Right forelimb (tissue), 1 donor: Measurements from ENCODE around the gene PRPF40B.

Source experiments
- DNase-seq: peaks from one replicate; pipeline ENCODE4 v3.0.0-alpha.2; 2018

The PRPF40B gene

GRCh38 chr12:49661746-49662145 lies 38.4 kb downstream of the PRPF40B start:
- no peak for DNase-seq

DNA sequence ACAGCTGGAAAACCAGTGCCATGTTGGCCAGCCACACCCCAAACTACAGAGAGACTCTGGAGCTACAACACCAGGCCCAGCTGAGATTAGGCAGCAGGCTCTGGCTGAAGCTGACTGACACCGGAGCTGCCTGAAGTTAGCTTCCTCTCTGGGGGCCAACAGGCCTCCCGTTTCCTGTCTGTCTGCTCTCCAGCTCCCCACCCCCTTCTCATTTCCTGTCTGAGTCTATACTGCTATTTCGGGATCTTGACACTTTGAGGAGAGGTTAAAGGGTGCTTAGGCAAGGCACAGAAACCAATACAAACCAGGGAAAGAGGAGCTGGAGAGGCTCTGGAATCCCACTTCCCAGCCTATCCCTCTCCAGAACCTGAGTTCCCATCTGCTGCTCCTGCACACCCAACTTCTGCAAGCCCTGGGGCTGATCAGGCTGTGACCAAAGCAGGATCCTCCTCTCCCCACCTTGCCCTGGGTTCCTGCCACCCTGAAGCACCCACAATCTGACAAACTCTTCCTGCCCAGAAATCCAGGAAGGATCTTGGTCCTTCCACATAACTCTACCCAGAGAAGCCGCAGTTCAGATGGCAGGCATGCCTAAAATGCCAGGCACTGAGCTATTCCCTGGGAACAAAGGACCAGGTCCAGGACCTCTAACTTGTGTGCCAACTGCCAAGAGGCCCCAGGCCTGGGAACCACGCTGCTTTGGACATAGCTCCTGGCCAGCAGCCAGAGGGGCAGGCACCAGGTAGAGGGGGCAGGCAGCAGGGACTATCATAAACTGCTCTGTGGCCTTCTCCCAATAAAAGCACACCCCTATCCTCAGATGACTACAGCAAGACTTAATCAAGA lies 39.9 kb downstream of the PRPF40B start:
- DNase-seq, result peak; percentile 82

- no peak for DNase-seq
These were observed 40.8 kb downstream of the PRPF40B start for GRCh38 chr12:49664167-49664566.

- DNase-seq, result no peak
These were observed 41.4 kb downstream of the PRPF40B start for GRCh38 chr12:49664591-49665239.

DNA sequence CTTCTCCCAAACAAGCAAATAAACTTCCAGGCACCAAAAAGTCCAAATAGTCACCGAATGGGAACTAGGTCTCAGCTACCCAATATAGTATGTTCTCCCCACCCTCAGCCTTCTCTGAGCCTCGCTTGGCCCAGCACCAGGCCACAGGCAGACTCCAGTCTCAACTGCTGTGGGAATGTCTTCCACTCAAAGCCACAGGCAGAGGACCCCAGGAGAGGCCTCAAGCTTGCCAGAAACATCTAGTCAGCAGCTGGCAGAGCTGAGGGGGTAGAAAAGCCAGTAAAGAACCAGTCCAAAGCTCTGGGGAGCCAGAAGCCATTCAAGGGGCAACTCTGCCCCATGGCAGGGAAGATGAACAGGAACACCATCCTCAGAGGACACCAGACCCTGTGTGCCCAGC lies 42.0 kb downstream of the PRPF40B start:
- DNase-seq, result peak; percentile 63

DNA sequence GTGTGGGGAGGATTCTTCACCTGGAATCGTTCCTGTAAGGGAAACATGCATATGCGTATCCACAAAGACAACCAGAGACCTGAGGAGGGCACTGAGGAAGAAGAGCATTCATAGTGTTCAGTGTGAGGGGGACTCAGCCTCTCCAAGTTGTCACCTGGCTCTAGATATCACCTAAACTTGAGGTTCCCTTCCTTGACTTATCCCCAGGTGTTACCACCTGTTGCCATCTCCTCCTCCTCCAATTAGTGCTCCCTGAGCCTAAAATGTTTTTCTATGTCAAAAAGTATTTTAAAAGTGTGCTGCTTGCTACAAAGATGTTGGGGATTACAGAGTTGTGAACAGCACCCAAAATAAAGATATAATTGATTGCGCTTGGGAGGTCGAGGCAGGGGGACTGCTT lies 42.8 kb downstream of the PRPF40B start:
- no peak for DNase-seq

DNA sequence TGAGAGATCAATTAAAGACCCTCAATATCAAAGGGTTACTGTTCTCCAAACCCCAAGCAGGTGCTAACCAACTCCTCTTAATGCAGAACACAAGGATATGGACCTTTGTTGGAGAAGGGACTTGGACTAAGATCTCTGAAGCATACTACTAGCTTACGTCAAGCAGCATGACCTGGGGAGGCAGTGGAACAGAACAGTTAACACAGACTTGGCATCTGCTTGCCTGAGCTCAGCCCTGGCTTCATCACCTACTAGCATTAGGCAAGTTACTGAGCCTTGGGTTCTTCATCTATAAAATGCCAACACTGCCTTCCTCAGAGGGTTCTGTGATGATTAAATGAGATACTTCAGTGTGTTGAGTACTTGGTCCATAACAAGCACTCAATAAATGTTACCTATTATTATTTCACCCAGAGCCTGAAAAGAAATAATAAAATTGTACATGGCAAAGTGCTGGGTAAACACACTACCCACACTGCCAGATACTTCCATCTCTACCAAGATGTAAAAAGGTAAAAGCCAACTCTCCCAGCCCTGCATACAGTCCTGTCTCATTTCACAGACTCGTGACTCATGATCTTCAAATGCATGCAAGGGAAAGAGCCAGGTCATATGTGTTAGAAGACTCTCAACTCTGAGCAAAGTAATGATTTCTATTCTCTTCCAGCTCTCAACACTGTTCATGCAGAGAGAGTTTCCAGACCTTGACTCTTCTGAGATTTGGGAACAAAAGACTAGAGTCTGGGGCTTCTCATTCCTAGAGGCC lies 44.1 kb downstream of the PRPF40B start:
- no peak for DNase-seq

- DNase-seq, result no peak
These were observed 46.4 kb downstream of the PRPF40B start for GRCh38 chr12:49669796-49670195.

DNA sequence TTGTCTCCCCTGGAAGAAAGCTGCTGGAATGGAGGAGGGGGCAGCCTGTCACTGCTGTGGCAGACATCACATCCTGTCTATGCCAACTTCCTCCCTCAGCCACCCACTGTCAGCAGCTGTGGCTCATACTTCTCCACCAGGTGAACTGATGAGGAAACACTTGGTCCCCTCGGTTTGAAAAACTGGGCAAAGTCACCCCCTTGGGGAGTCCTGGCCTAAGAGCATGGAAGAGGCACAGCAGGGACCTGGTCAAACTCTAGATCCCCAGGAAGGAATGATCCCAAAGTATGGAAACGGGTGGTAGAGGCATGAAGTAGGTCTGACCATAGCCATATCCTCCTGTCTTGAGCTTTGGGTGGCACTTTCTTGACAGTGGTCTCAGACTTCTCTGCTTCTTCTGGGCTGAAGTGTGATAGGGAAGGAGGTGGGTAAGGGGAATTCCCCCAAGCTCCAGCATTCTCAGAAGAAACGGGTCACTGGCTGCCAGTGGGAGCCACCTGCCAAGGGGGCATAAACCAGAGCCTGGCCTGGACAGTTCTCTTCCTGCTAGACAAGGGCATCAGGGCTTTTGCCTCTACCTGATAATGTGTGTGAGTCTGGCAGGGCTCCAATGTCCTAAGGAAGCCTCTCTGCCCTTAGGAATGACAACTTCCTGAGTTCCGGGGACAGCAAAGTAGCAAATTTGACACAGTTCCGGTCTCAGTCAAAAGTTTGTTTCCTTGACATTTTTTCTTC lies 47.8 kb downstream of the PRPF40B start:
- DNase-seq, result no peak

GRCh38 chr12:49672301-49673217 lies 49.2 kb downstream of the PRPF40B start:
- no peak for DNase-seq

DNA sequence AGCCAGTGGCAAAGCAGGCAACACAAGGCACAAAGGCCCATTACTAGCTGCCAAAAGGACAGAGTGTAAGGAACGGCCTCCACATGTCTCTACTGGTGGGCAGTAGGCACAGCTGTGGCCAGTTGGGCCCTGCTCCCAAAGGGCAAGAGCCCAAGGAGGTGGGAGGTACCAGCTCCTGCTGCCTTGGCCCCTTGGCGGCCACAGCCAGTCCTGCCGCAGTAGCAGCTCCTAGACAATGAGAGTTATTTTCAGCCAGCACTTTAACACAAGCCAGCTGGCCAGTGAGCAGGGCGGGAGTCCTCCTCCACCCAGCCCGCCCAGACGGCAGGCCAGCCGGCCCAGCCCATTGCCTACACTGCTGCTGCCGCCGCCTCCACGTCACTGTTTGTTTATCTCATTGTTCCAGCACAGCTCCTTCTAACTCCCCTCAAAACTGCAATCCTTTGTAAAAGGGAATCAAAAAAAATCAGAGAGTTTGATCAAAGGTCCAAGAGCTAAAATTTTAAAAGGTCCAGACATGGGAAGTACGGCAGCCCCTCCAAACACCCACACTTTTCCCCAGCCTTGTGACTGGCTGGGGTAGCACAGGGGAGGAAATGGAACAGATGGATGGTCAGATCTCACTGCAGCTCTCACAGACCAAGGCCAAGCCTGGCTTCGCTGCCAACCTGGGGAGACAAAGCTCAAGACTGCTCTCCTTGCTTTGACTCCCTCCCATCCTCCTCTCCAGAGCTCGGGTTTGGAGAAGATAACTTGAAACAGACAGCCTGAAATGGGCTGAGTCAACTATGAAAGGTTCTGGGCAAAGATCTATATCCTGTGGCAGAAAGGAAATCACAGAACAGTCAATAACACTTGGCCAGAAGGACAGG lies 50.3 kb downstream of the PRPF40B start:
- DNase-seq, result peak; percentile 94

- DNase-seq, result no peak
These were observed 51.1 kb downstream of the PRPF40B start for GRCh38 chr12:49674318-49674981.

DNA sequence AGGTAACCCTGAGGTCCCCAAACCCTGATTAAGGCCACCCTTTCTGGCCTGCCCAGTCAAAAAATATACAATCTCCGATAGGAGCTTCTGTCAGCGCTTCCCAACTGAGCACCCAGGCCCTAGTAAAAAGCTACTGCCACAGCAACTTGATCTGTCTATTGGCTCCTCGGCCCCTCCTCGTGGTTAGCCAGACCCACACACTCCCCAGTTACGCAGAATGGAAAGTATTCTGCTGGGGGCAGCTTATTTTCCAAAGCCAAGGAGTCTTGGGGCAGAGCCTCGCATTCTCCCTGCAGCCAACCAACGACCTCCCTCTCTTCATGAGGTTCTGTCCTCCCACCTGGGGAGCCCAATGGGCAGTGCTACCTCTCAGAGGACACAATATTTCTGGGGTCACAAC lies 51.8 kb downstream of the PRPF40B start:
- DNase-seq, result peak; percentile 57

GRCh38 chr12:49678711-49679110 lies 55.4 kb downstream of the PRPF40B start:
- no peak for DNase-seq

GRCh38 chr12:49680075-49680474 lies 56.7 kb downstream of the PRPF40B start:
- no peak for DNase-seq

- DNase-seq, result no peak
These were observed 60.4 kb downstream of the PRPF40B start for GRCh38 chr12:49683599-49684309.

DNA sequence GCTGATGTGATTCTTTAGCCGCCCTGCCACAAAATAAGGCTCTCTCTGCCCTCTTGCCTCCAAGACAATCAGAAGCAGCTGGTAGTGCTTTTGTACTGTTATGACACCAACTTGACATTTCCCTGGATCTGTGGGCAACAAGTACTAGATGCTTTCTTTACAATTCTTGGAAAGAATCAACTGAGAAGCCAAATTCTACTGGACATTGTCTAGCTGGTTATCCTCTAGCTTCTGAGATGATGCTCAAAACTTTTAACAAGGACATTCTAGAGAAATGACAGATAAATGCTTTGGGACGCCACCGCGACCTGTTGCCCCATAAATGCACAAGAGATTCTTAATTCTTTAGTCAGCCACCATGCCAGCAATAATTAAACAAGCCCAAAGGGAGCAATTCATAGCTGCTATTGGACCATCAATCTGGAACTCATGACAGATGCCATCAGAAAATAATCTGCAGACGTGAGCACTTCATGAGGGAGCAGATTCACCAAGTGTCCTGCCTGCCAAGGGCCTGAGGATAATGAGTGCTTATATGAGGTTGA lies 61.0 kb downstream of the PRPF40B start:
- no peak for DNase-seq

DNA sequence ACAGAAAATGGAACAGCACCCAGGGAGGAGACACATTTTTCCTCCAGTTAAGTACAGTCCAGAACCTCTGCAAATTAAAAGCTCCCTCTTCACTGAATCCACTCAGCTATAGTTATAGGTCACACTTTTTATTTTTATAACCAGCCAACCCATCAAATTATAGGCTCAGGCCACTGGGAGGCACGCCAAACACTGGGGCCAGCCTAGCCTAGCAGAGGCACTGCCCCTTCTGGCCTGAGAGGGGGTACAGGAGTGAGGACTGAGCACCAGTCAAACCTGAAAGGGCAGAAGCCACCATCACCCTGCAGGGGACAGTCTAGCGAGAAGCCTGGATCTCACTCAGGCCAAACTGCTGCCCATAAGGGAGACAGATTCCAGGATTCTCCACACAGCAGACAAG lies 64.6 kb downstream of the PRPF40B start:
- no peak for DNase-seq

DNA sequence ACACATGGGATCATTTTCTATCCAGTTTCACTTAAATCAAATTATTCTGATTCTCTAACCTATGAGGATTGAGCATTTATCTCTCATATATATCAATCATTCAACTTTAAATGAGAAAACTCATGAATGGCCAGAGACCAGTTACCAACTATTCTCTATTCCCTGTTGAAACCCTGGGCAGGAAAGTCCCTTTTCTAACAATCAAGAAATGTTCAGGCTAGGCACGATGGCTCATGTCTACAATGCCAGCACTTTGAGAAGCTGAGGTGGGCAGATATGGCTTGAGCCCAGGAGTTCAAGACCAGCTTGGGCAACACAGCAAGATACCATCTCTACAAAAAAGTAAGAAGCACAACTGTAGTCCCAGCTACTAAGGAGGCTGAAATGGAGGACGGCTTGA lies 65.9 kb downstream of the PRPF40B start:
- no peak for DNase-seq
